ENCODE data around the gene PNMT. TPM values are rescaled to one million over a fixed set of nuclear protein-coding genes. Genes with fewer than 3 reads are reported as not detected.
"Not testable (repeated sequence)": the region's sequence is repeated elsewhere in the genome, so short reads cannot be mapped to it uniquely, and the experiment has no call there.

Gene PNMT
- polyA plus RNA-seq, 10 donors: 2.1 to 5.8 (median 3.5) TPM

DNA sequence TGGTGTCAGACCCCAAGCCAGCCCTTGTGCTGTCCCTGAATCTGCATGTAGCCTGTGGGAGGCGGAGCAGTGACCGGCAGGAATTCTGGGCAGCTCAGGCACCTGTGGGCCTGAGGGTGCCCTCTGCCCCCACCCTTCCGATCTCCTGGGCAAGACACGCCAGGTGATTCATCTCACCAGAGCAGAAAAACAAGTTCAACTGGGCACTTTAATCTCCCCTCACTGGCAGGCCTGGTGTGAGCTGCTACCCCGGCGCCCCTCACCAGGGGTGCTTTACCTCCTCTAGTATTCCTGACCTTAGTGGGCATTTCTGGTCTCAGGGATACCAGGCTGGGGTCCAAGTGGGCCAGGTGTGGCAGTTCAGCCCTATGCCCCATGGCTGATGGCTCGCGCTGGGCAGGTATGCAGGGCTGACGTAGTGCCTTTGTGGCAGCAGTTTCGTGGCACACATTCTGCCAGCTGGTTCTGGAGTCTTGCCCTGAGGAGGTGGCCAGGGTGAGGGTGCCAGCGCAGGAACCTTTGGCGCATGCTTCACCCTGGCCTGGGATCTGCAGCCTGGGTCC lies 37.6 kb downstream of the PNMT start:
- no peak for DNase-seq

DNA sequence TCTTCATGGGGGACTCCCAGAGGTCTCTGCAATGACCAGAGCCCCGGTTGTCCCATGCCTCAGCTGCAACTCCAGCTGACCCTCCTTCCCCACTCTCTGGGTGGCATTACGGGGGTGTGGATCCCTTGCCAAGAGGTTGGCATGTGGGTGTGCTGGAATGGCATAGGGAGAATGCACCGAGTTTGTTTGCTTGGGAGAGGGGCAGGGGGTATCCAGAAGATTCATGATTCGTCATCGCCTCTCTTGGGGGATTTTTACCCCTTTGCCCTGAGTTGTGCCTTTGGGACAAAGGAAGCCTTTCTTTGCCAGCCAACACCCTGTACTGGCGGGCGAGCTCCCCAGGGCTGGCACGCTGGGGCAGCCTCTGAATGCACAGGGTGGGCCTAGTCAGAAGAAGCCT lies 38.1 kb downstream of the PNMT start:
- no peak for DNase-seq

DNA sequence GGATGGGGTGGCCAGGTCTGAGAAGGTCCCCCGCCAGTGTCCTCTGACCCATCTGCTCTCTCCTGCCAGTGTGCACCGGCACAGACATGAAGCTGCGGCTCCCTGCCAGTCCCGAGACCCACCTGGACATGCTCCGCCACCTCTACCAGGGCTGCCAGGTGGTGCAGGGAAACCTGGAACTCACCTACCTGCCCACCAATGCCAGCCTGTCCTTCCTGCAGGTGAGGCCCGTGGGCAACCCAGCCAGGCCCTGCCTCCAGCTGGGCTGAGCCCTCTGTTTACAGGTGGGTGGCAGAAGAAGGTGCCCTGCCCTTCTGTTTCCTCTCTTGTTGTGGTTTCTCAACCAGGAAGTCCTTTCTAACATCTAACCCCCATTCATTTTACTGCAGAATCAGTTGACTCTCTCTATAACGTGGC lies 38.7 kb downstream of the PNMT start:
- DNase-seq: no peak

DNA sequence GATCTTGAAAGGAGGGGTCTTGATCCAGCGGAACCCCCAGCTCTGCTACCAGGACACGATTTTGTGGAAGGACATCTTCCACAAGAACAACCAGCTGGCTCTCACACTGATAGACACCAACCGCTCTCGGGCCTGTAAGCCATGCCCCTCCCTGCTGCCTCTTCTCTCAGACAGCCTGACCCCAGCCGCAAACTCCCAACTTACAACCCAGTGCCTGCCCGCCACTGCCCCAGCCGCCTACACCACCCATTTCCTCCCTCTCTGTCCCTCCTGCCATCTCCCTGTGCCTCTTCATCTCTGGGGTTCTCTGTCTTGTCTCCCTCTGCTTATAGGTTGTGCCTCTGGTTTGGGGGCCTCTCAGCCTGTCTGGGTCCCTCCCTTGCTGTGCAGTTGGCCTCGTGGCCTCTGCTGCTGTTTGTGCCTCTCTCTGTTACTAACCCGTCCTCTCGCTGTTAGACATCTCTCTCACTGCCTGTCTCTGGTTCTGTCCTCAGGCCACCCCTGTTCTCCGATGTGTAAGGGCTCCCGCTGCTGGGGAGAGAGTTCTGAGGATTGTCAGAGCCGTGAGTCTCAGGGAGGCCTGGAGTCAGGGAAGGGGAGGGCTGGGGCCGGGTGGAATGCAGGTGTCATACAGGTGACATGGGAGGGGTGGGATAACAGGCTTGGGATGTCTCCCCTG lies 41.2 kb downstream of the PNMT start:
- no peak for DNase-seq

DNA sequence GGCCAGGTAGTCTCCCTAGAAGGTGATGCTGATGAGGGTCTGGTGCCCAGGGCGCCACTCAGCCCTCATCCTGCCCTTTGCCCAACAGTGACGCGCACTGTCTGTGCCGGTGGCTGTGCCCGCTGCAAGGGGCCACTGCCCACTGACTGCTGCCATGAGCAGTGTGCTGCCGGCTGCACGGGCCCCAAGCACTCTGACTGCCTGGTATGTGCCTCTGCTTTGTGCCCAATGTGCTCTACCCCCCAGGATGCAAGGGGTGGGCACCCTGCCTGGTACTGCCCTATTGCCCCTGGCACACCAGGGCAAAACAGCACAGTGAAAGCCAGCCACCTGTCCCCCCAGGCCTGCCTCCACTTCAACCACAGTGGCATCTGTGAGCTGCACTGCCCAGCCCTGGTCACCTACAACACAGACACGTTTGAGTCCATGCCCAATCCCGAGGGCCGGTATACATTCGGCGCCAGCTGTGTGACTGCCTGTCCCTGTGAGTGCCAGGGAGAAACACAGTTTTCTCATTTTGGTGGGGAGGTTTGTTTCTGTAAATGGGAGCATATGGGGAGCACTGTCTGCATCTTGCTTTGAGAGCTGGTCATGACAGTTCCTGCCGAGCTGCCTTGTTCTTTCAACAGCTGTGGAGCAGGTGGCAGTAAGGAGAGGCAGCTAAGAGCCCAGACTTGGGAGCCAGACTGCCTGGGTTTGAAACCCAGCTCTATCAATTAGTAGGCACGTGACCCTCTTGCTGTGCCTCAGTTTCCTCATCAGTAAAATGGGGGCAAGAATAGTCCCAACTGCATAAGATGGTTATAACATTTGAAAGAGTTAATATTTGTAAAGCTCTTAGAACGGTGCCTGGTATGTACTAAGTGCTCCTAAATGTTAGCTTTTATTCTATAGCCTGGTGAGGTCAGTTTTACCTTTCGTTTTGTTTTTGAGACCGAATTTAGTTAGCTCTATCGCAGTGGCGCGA lies 42.0 kb downstream of the PNMT start:
- no peak for DNase-seq

DNA sequence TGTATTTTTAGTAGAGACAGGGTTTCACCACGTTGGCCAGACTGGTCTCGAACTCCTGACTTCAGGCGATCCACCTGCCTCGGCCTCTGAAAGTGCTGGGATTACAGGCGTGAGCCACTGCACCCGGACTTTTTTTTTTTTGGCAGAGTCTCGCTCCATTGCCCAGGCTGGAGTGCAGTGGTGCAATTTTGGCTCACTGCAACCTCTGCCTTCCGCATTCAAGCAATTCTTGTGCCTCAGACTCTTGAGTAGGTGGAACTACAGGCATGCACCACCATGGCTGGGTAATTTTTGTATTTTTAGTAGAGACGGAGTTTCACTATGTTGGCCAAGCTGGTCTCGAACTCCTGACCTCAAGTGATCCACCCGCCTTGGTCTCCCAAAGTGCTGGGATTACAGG lies 42.8 kb downstream of the PNMT start:
- not testable (repeated sequence) for DNase-seq

DNA sequence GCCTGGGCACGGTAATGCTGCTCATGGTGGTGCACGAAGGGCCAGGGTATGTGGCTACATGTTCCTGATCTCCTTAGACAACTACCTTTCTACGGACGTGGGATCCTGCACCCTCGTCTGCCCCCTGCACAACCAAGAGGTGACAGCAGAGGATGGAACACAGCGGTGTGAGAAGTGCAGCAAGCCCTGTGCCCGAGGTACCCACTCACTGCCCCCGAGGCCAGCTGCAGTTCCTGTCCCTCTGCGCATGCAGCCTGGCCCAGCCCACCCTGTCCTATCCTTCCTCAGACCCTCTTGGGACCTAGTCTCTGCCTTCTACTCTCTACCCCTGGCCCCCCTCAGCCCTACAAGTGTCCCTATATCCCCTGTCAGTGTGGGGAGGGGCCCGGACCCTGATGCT lies 43.6 kb downstream of the PNMT start:
- DNase-seq: no peak

DNA sequence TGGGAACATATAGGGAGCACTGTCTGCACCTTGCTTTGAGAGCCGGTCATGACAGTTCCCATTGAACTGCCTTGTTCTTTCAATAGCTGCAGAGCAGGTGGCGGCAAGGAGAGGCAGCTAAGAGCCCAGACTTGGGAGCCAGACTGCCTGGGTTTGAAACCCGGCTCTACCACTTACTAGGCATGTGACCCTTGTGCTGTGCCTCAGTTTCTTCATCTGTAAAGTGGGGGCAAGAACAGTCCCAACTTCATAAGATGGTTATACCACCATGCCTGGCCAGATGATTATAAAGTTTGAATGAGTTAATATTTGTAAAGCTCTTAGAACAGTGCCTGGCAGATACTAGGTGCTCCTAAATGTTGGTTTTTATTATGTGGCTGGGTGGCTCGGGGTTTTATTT lies 46.0 kb downstream of the PNMT start:
- DNase-seq: no peak

DNA sequence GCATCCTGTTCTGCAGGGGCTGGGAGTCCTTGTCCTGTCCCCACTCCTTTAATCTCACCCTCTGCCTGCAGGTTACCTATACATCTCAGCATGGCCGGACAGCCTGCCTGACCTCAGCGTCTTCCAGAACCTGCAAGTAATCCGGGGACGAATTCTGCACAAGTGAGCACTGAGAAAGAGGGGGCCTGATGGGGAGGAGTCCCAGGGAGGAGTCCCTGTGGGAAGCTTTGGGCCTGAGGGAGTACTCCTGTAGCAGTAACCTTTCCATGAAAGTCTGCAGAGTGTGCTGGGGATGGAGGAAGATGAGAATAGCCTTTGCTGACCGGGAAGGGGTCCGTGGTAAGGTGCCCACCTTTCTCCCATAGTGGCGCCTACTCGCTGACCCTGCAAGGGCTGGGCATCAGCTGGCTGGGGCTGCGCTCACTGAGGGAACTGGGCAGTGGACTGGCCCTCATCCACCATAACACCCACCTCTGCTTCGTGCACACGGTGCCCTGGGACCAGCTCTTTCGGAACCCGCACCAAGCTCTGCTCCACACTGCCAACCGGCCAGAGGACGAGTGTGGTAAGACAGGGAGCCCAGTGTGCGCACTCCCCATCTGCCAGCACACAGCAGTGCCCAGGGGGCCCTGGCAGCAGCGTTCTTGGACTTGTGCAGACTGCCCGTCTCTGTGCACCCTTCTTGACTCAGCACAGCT lies 47.3 kb downstream of the PNMT start:
- no peak for DNase-seq

DNA sequence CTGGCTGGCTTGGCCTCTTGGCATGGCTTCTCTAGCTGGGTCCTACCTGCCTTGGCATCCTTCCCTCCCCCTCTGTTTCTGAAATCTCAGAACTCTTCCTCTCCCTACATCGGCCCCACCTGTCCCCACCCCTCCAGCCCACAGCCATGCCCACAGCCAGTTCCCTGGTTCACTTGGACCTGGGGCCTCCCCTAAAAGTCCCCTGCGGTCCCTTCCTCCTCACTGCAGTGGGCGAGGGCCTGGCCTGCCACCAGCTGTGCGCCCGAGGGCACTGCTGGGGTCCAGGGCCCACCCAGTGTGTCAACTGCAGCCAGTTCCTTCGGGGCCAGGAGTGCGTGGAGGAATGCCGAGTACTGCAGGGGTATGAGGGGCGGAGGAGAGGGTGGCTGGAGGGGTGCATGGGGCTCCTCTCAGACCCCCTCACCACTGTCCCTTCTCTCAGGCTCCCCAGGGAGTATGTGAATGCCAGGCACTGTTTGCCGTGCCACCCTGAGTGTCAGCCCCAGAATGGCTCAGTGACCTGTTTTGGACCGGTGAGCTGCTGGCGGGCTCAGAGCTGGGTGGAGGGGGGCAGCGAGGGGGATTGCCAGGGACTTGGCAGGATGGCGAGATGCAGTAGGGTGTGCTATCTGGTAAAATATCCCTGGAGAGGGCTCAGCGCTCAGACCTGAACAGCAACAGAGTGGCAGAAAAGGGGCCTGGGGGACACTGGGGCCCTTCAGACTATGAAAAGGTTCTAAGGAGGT lies 48.0 kb downstream of the PNMT start:
- no peak for DNase-seq

DNA sequence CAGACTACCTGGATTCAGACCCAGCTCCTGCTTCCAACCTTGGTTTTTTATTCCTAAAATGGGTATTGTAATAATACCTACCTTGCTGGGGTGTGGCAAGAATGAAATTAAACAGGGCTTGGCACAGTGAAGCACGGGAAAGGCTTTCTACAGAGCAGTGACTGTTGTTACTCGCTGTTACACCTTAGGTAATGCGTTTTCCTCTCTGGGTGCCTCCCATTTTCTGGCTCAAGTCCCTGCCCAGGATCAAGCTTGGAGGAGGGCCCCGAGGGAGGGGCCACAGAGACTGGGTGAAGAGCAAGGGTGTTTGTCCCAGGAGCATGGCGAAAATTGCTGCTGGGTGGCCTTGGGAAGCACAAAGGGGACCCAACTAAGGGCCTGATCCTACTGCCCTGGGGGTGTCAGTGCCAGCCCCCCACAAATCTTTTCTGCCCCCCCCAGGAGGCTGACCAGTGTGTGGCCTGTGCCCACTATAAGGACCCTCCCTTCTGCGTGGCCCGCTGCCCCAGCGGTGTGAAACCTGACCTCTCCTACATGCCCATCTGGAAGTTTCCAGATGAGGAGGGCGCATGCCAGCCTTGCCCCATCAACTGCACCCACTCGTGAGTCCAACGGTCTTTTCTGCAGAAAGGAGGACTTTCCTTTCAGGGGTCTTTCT lies 48.8 kb downstream of the PNMT start:
- no peak for DNase-seq

DNA sequence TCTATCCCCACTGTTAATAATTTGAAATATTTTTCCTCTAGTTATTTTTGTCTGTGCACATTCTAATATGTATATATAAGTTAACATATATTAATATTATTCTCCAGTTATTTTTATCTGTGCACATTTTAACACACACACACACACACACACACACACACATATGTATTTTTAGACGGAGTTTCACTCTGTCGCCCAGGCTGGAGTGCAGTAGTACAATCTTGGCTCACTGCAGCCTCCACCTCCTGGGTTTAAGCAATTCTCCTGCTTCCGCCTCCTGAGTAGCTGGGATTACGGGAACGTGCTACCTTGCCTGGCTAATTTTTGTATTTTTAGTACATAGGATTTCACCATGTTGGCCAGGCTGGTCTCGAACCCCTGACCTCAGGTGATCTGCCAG lies 49.4 kb downstream of the PNMT start:
- no peak for DNase-seq

DNA sequence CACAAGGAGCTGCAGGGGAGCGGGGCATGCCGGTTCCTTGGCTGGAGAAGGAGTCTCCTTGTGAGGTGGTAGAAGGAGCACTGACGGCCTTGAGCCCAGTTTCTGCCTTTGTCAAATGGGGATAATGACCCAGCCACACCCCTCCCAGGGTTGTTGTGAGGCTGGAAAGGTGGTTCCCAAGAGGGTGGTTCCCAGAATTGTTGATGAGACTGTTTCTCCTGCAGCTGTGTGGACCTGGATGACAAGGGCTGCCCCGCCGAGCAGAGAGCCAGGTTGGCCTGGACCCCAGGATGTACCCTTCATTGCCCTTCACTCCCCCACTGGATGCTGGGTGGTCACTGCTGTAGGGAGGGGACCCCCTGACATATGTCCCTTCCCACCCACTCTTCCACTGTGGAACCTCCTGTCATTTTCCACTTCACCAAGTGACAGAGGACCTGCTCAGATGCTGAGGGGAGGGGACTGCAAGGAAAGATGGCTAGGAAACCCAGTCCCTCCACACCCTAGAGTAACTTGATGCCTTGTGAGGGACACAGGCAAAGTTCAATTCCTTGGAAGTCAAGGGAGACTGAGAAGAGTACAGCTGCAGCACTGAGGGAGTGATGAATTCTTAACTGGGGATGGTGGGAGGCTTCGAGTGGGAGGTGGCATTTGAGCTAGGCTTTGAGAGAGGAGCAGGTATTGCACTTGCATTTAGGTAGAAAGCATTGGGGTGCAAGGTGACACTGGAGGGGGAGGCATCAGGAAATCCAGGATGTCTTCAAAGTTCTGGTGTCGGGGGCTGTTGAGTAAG lies 51.5 kb downstream of the PNMT start:
- no peak for DNase-seq

Other genes starting within 250 kb of the PNMT start
- 10 to 100 TPM; 23.9 to 36.8 (median 29.8) TPM for gene MED1, start 217.2 kb upstream of the PNMT start, polyA plus RNA-seq (ENCODE audit: insufficient read length in 10 of 10)
- 10 to 100 TPM; 23.4 to 42.2 (median 31.9) TPM for gene CDK12, start 207.0 kb upstream of the PNMT start, polyA plus RNA-seq (ENCODE audit: insufficient read length in 10 of 10)
- gene NEUROD2, start 60.5 kb upstream of the PNMT start, polyA plus RNA-seq (ENCODE audit: insufficient read length in 10 of 10): under 1 TPM in 8 of 10 donors, not detected in 2; 0.01 to 0.22 (median 0.06) TPM
- 1 to 10 TPM; 1.1 to 3.5 (median 2.3) TPM for gene PPP1R1B, start 41.5 kb upstream of the PNMT start, polyA plus RNA-seq (ENCODE audit: insufficient read length in 10 of 10)
- 10 to 100 TPM; 27.5 to 41.4 (median 31.6) TPM for gene STARD3, start 31.3 kb upstream of the PNMT start, polyA plus RNA-seq (ENCODE audit: insufficient read length in 10 of 10)
- 100 to 1,000 TPM; 193 to 440 (median 306) TPM for gene TCAP, start 3.1 kb upstream of the PNMT start, polyA plus RNA-seq (ENCODE audit: insufficient read length in 10 of 10)
- 10 to 100 TPM; 15.5 to 19.4 (median 16.4) TPM for gene PGAP3, start 19.6 kb downstream of the PNMT start, polyA plus RNA-seq (ENCODE audit: insufficient read length in 10 of 10)
- 100 to 1,000 TPM in 9 of 10 donors, 10 to 100 TPM in 1; 77.8 to 147 (median 107) TPM for gene ERBB2, start 31.6 kb downstream of the PNMT start, polyA plus RNA-seq (ENCODE audit: insufficient read length in 10 of 10)
- 10 to 100 TPM; 15.2 to 23.7 (median 19.0) TPM for gene MIEN1, start 62.1 kb downstream of the PNMT start, polyA plus RNA-seq (ENCODE audit: insufficient read length in 10 of 10)
- gene GRB7, start 69.5 kb downstream of the PNMT start, polyA plus RNA-seq (ENCODE audit: insufficient read length in 10 of 10): 1 to 10 TPM in 2 of 10 donors, under 1 TPM in 8; 0.14 to 1.9 (median 0.42) TPM
- 1 to 10 TPM in 1 of 10 donors, under 1 TPM in 9; 0.08 to 2.1 (median 0.26) TPM for gene IKZF3, start 195.9 kb downstream of the PNMT start, polyA plus RNA-seq (ENCODE audit: insufficient read length in 10 of 10)
- under 1 TPM in 2 of 10 donors, not detected in 8; 0.11 to 0.20 TPM for gene ZPBP2, start 199.7 kb downstream of the PNMT start, polyA plus RNA-seq (ENCODE audit: insufficient read length in 10 of 10)